Osteoblast (primary cell): ENCODE data around the gene HADHB. TPM values are rescaled to one million over a fixed set of nuclear protein-coding genes. Genes with fewer than 3 reads are reported as not detected.
A peak's percentile ranks its signal among the peaks of the same experiment; 100 is the strongest.
"Not testable (repeated sequence)": the region's sequence is repeated elsewhere in the genome, so short reads cannot be mapped to it uniquely, and the experiment has no call there.

Experiments used
- DNase-seq: peaks from one replicate; pipeline ENCODE4 v3.0.0; 2011; ENCODE audit warnings: low spot score, mixed read lengths; ENCODE audit not compliant: insufficient read length; ENCODE audit errors: missing footprints
- H2AFZ ChIP-seq: 2 replicates; pipeline ENCODE4 v1.6.0; 2011; ENCODE audit warnings: mild to moderate bottlenecking, low read length
- H3K27ac ChIP-seq: 2 replicates; pipeline ENCODE4 v1.5.1; 2011; ENCODE audit warnings: mild to moderate bottlenecking, low read depth, low read length, moderate library complexity
- H3K27me3 ChIP-seq: 2 replicates; pipeline ENCODE4 v1.6.0; 2012; ENCODE audit warnings: mild to moderate bottlenecking, control low read depth, inconsistent platforms, low read length, moderate library complexity; ENCODE audit not compliant: insufficient read depth
- H3K36me3 ChIP-seq: 2 replicates; pipeline ENCODE4 v1.5.1; 2011; ENCODE audit warnings: mild to moderate bottlenecking, low read length, control low read depth, moderate library complexity; ENCODE audit not compliant: insufficient read depth
- H3K4me1 ChIP-seq: 2 replicates; pipeline ENCODE4 v1.5.1; 2011; ENCODE audit warnings: mild to moderate bottlenecking, low read length, control low read depth, moderate library complexity; ENCODE audit not compliant: insufficient read depth
- H3K4me2 ChIP-seq: 2 replicates; pipeline ENCODE4 v1.6.0; 2011; ENCODE audit warnings: mild to moderate bottlenecking, low read length; ENCODE audit not compliant: insufficient read depth
- H3K4me3 ChIP-seq: fragments of 200-600 bp; sonication (generic); 3 replicates; pipeline ENCODE4 v1.5.1; 2012; ENCODE audit warnings: mild to moderate bottlenecking, low read length, inconsistent platforms; ENCODE audit not compliant: insufficient read depth
- H3K79me2 ChIP-seq: 2 replicates; pipeline ENCODE4 v1.6.0; 2012; ENCODE audit warnings: mild to moderate bottlenecking, low read length, control low read depth, inconsistent platforms; ENCODE audit not compliant: insufficient read depth
- H3K9me3 ChIP-seq: 2 replicates; pipeline ENCODE4 v1.5.1; 2011; ENCODE audit warnings: low read depth, low read length, control low read depth
- H4K20me1 ChIP-seq: 2 replicates; pipeline ENCODE4 v1.6.0; 2012; ENCODE audit warnings: mild to moderate bottlenecking, low read length, control low read depth; ENCODE audit not compliant: insufficient read depth
- CTCF ChIP-seq: IDR thresholded peaks from 2 replicates; pipeline ENCODE4 v1.5.1; 2011; ENCODE audit warnings: mild to moderate bottlenecking, low read depth, low read length, moderate library complexity; ENCODE audit errors: extremely low read depth
- total RNA-seq: library from RNA; depleted of rRNA; stranded (reverse); fragments of >200 nt; gene quantifications from 2 replicates; pipeline ENCODE4 v1.2.3, GENCODE V29; 2012

HADHB gene
- total RNA-seq, 1 donor = 119 TPM

GRCh38 chr2:26330114-26330549 lies 85.4 kb downstream of the HADHB start:
- Histone ChIP-seq H3K4me3 (no peak overlapping the region), H3K79me2 (no peaks in the 10 kb centered on the region), H3K4me2 (peak overlapping the region; percentile 50), H2AFZ (peak overlapping the region; percentile 2), H3K27ac (no peak overlapping the region), H3K9me3 (no peaks in the 10 kb centered on the region), H3K4me1 (peaks cover 15% of the 10 kb centered on the region), H3K27me3 (peaks cover 13% of the 10 kb centered on the region), H3K36me3 (no peaks in the 10 kb centered on the region), H4K20me1 (no peaks in the 10 kb centered on the region)
- TF ChIP-seq CTCF = peak; percentile 94
- peak; percentile 82 for DNase-seq

- no peaks in the 10 kb centered on the region for H4K20me1 ChIP-seq
- H3K9me3 ChIP-seq = no peaks in the 10 kb centered on the region
- no peaks in the 10 kb centered on the region for H3K36me3 ChIP-seq
- H3K79me2 ChIP-seq = no peaks in the 10 kb centered on the region
- no peak overlapping the region for H3K27ac ChIP-seq
- no peak for TF ChIP-seq CTCF
- H3K4me2 ChIP-seq = peak overlapping the region; percentile 50
- no peak overlapping the region for H3K4me3 ChIP-seq
- peaks cover 14% of the 10 kb centered on the region for H3K27me3 ChIP-seq
- peaks cover 15% of the 10 kb centered on the region for H3K4me1 ChIP-seq
- H2AFZ ChIP-seq = no peak overlapping the region
- peak; percentile 9 for DNase-seq
Measured at GRCh38 chr2:26330604-26331003, 85.9 kb downstream of the HADHB start.

GRCh38 chr2:26331321-26331720 lies 86.6 kb downstream of the HADHB start:
- not testable (repeated sequence) for H3K9me3 ChIP-seq, H3K4me3 ChIP-seq, DNase-seq, H3K79me2 ChIP-seq, H3K36me3 ChIP-seq, H2AFZ ChIP-seq, H4K20me1 ChIP-seq, H3K27ac ChIP-seq, H3K4me2 ChIP-seq
- Histone ChIP-seq H3K4me1 (peaks cover 15% of the 10 kb centered on the region), H3K27me3 (peaks cover 14% of the 10 kb centered on the region)

- Histone ChIP-seq H2AFZ (no peak overlapping the region), H3K4me2 (no peak overlapping the region), H3K27ac (no peak overlapping the region), H3K27me3 (peaks cover 14% of the 10 kb centered on the region), H4K20me1 (no peaks in the 10 kb centered on the region), H3K36me3 (no peaks in the 10 kb centered on the region), H3K79me2 (no peaks in the 10 kb centered on the region), H3K9me3 (no peaks in the 10 kb centered on the region), H3K4me1 (peaks cover 8% of the 10 kb centered on the region), H3K4me3 (no peak overlapping the region)
- DNase-seq = peak; percentile 36
- TF ChIP-seq CTCF = no peak
Measured at GRCh38 chr2:26333293-26333692, 88.6 kb downstream of the HADHB start.
